Right lung (tissue), 10 donors: Measurements from ENCODE around the gene ARPP19. TPM values are rescaled to one million over a fixed set of nuclear protein-coding genes. Genes with fewer than 3 reads are reported as not detected.
"Not testable (repeated sequence)": the region's sequence is repeated elsewhere in the genome, so short reads cannot be mapped to it uniquely, and the experiment has no call there.

Experiments
- DNase-seq, 2 donors: peaks; one replicate each; pipeline ENCODE4 v3.0.0-alpha.2; 2013
- long read RNA-seq, 8 donors: transcript quantifications; one replicate each; lab custom pipeline, GENCODE V29; 2026
- polyA plus RNA-seq, 5 donors: library from polyadenylated mRNA; unstranded; fragments of 120-200 nt; gene quantifications; one replicate each; pipeline versions ENCODE4 v1.2.1 to v1.2.3, GENCODE V29; 2013; ENCODE audit warnings: inconsistent platforms in 1 of 5, low replicate concordance in 1 of 5; ENCODE audit not compliant: insufficient read length in 5 of 5, insufficient read depth in 1 of 5

The ARPP19 gene
- 100 to 1,000 TPM in 4 of 5 donors, 10 to 100 TPM in 1; 81.8 to 137 (median 112) TPM for polyA plus RNA-seq
- long read RNA-seq, donor 1, full-length matches to known transcripts: 63 of 63 reads
- long read RNA-seq, donor 1, partial matches to known transcripts: 0 of 63 reads
- long read RNA-seq, donor 1, other reads (novel, unspliced or antisense): 0 of 63 reads
- long read RNA-seq, donor 2, full-length matches to known transcripts: 33 of 33 reads
- long read RNA-seq, donor 2, partial matches to known transcripts: 0 of 33 reads
- long read RNA-seq, donor 2, other reads (novel, unspliced or antisense): 0 of 33 reads
- long read RNA-seq, donor 3, full-length matches to known transcripts: 41 of 41 reads
- long read RNA-seq, donor 3, partial matches to known transcripts: 0 of 41 reads
- long read RNA-seq, donor 3, other reads (novel, unspliced or antisense): 0 of 41 reads
- long read RNA-seq, donor 4, full-length matches to known transcripts: 38 of 38 reads
- long read RNA-seq, donor 4, partial matches to known transcripts: 0 of 38 reads
- long read RNA-seq, donor 4, other reads (novel, unspliced or antisense): 0 of 38 reads
- long read RNA-seq, donor 5, full-length matches to known transcripts: 52 of 52 reads
- long read RNA-seq, donor 5, partial matches to known transcripts: 0 of 52 reads
- long read RNA-seq, donor 5, other reads (novel, unspliced or antisense): 0 of 52 reads
- long read RNA-seq, donor 6, full-length matches to known transcripts: 52 of 52 reads
- long read RNA-seq, donor 6, partial matches to known transcripts: 0 of 52 reads
- long read RNA-seq, donor 6, other reads (novel, unspliced or antisense): 0 of 52 reads
- long read RNA-seq, donor 7, full-length matches to known transcripts: 44 of 44 reads
- long read RNA-seq, donor 7, partial matches to known transcripts: 0 of 44 reads
- long read RNA-seq, donor 7, other reads (novel, unspliced or antisense): 0 of 44 reads
- long read RNA-seq, donor 8, full-length matches to known transcripts: 8 of 8 reads
- long read RNA-seq, donor 8, partial matches to known transcripts: 0 of 8 reads
- long read RNA-seq, donor 8, other reads (novel, unspliced or antisense): 0 of 8 reads

- DNase-seq: peak; percentile 86 to 89
Observed at GRCh38 chr15:52568601-52569585, at the start of gene ARPP19. ARPP19 (minus strand) TSS chr15:52569030; CDS start chr15:52568892, 138 bp downstream.

- no peak for DNase-seq
Observed at GRCh38 chr15:52617026-52617425, 48.2 kb upstream of the ARPP19 start.

- DNase-seq: no peak
Observed at GRCh38 chr15:52615302-52615701, 46.5 kb upstream of the ARPP19 start.

- no peak for DNase-seq
Observed at GRCh38 chr15:52609593-52609992, 40.8 kb upstream of the ARPP19 start.

GRCh38 chr15:52584414-52584813 lies 15.6 kb upstream of the ARPP19 start:
- no peak for DNase-seq

GRCh38 chr15:52579852-52580251 lies 11.0 kb upstream of the ARPP19 start:
- no peak for DNase-seq

GRCh38 chr15:52576692-52577091 lies 7.9 kb upstream of the ARPP19 start:
- DNase-seq: no peak

GRCh38 chr15:52575573-52575972 lies 6.7 kb upstream of the ARPP19 start:
- DNase-seq: not testable (repeated sequence)

GRCh38 chr15:52575072-52575471 lies 6.2 kb upstream of the ARPP19 start:
- DNase-seq: no peak

GRCh38 chr15:52574623-52575022 lies 5.8 kb upstream of the ARPP19 start:
- not testable (repeated sequence) for DNase-seq

- no peak for DNase-seq
Observed at GRCh38 chr15:52567871-52568600, 794 bp downstream of the ARPP19 start.

- DNase-seq: no peak
Observed at GRCh38 chr15:52566889-52567288, 1.9 kb downstream of the ARPP19 start.

- not testable (repeated sequence) for DNase-seq
Observed at GRCh38 chr15:52565417-52566358, 3.1 kb downstream of the ARPP19 start.

- no peak for DNase-seq
Observed at GRCh38 chr15:52563501-52564060, 5.2 kb downstream of the ARPP19 start.

GRCh38 chr15:52559575-52559974 lies 9.3 kb downstream of the ARPP19 start:
- DNase-seq: no peak

GRCh38 chr15:52559022-52559421 lies 9.8 kb downstream of the ARPP19 start:
- DNase-seq: no peak

GRCh38 chr15:52558196-52558595 lies 10.6 kb downstream of the ARPP19 start:
- DNase-seq: no peak

GRCh38 chr15:52557274-52557641 lies 11.6 kb downstream of the ARPP19 start:
- DNase-seq: no peak
